ENCODE data around the gene PRKG1.
"Not testable (repeated sequence)": the region's sequence is repeated elsewhere in the genome, so short reads cannot be mapped to it uniquely, and the experiment has no call there.

Gene PRKG1

DNA sequence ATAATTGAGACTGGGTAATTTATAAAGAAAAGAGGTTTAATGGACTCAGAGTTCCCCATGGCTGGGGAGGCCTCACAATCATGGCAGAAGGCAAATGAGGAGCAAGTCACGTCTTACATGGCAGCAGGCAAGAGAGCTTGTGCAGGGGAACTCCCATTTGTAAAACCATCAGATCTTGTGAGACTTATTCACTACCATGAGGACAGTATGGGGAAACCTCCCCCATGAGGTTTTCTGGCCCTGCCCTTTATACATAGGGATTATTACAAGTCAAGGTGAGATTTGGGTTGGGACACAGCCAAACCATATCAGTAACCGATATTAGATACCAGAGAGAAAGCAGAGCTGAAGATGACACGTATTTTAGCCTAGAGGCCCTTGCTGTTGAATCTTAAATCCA, 267.5 kb downstream of the PRKG1 start:
- DNase-seq = not testable (repeated sequence)

DNA sequence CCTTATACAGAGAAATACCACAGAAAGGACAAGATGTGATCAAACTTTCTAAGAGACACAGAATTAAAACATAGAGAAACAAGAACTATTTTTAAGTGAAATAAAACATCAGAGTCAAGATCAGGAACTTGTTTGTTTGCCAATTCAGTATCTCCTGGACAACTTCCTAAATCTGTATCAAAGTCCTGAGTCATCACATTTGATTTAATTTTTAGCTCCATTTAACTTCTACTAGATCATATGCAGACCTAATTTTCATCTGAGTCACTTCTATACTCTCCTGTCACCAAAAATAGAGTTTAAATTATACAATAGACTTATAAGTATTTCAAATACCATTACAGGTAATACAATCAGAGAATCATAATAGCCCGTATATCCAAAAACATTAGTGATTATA, 268.1 kb downstream of the PRKG1 start:
- DNase-seq = no peak

DNA sequence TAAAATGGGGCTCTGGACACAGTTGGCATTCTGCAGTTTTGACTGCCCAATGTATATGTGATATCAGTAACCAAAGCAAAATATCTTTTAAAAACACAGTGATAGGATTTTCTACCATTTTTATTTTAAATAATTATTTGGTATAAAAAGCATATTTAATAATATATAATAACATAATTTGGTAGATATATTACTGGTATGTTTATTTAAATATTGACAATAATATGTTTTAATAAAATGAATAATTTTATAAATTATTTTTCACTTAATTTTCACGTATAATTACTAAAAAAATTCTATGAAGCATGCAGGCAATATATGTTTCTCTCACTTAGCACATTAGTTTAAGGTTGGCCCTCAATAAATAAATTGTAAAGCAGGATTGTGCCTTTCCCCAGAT, 269.1 kb downstream of the PRKG1 start:
- no peak for DNase-seq

DNA sequence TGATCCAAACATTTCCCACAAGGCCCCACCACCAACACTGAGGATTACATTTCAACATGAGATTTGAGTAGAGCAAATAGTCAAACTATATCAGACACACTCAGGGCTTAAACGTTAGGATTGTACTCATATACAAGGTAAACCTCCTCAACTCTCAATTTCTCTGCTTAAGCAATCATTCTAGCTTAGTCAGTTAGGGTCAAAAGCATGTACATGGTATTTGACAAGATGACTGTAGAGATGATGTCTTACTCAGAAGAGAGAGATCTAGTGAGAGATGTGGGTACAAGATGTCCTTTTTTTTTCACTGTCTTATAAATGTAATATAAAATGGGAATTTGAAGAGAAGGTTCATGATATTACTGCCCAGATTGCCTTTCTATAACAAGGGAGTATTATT, 270.1 kb downstream of the PRKG1 start:
- no peak for DNase-seq

DNA sequence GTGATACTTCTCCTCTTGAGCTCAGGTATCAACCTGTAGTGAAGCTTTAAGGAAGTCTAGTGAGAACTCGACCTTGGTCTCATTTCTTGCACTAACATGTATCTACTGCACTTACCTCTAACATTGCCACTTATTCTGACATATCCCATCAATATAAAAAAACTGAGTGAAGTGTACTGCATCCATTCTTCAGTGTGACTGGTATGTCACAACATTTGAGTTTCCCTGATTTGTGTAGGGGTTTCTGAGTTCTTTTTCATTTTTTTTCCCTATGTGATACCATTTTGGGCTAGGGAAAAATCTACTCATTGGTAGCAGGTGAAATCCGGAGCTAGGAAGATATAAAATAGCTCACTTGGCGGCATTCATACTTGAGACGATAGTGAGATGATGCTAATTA, 274.3 kb downstream of the PRKG1 start:
- DNase-seq = no peak

DNA sequence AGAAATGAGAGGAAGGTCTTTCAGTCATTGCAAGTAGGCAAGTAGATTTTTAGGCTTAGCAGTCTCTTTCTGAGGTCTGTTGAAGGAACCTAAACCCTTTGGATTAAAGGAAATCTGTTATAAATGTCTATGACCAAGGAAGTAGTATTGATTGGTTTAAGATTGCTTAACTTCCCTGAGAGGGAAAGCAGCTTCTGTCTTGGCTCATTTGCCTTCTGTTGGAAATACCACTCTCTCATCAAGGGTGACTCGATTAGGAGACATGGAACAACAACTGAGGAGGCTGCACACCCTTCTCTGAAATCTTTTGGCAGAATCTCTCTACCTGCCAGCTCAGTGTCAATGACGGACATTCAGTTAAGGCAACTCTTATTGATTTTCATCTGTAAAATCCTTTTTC, 282.9 kb downstream of the PRKG1 start:
- no peak for DNase-seq

DNA sequence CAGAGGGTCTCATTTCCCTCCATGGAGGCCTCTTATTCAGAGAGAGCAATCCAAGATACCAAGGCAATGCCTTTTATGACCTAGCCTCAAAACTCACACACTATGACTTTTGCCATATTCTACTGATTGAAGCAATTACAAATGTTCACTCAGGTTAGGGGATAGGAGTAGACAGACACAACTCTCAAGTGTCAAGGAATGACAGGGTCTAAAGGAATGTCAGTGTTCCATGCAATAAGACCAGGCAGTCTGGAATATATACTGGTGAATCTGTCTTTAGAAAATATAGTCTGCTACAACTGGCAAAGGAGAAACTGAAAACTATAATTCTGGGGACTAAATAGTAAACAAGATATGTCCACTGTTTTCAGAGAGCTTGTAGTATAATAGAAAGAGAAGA, 283.9 kb downstream of the PRKG1 start:
- DNase-seq = no peak

DNA sequence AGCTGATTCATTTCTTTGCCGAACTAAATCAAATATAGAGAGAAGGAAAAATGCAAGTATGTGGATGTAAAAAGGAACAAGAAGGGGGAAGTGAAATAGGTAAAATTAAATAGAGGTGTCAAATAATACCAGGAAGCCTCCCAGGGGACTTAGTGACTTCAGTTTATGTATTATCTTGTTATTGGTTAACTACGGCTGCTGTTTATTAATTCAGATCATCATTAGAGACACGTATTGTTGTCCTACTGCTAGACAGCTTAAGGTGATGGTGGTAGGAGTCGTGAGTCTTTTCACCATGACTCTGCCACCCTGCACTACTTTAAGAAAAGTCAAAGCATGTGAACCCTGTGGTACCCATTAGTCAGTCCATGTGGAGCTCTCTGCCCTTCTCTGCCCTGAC, 289.1 kb downstream of the PRKG1 start:
- DNase-seq = no peak

DNA sequence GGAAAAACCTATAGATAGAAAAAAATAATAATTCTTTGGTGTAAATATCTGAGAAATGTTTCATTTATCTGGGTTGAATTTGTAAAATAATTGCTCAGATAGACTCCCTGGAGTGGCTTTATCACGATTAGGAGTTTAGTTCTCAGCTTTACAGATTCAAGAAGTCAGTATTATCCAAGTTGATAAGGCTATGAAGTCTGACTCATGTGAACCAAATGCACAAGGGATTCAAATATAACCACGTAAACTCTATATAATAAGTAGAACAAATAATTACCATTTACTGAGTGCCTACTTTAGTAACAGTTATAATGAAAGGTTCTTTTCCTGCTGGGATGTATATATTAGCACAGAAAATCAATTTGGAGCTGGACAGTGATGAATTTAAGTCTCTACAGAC, 290.4 kb downstream of the PRKG1 start:
- no peak for DNase-seq

DNA sequence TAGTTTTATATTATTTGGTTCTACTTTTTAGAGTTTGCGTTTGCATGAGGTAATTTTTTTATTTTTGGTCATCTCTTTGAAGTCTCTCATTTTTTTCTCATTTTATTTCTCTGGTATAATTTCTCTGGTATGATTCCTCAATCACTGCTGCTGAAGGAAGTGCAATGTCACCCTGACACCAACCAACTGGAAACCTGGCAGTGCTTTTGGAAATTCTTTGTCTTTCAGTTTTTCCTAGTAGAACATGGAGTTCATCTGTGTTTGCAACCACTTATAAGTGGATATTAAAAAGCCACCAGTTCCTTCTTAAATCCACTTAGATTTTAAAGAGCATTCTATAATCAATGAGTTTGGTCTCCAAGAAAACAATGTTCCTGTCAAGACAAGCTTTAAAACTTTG, 291.8 kb downstream of the PRKG1 start:
- no peak for DNase-seq

DNA sequence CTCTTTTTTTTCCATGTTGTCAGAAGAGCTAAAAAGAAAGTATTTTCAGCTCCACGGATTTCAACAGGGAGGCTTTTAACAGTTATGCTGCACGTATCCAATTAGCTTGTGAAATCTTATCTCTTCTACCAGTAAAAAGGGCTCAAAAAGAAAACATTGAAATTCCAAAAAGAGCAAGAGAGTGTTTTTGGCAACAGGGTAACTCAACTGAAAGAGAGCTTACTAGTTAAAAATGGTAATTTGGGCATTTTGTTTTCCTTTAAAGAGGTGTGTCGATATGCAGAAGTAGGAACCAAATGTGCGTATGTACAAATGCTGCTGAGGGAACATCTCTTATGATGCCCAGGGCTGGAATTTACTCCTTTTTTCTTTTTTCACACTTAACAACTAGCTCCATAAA, 292.8 kb downstream of the PRKG1 start:
- DNase-seq = no peak

DNA sequence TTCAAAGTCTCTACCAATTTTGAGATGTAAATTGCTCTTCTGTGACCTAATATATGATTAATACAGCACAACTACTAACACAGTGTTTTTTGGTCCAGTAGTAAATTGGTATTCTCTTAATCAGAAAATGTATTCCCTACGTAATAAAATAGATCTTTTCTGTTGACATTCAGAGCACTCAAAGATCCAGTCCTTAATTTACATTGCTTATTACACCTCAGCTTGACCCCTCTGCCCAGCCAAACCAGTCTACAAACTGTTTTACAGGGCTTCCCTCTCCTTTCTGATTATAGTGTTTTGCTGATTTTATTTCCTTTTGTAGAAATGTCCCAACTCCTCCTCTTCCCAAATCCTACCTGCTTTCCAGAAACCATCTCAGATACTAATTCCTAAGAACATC, 293.4 kb downstream of the PRKG1 start:
- no peak for DNase-seq

DNA sequence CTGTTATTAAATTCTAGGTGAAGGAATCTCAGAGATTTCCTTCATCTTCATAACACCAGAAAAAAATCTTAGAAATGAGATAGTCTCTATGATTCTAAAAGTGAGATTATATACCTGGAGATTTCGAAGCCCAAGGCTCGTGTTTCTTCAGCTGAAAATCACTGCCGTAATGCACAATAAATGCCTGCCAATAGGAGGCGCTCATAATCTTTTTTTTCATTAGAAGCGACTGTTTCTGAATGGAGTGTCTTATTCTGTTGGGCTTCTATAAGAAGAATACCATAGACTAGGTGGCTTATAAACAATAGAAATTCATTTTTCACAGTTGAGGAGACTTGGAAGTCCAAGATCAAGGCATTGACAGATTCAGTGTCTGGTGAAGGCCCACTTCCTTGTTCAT, 294.7 kb downstream of the PRKG1 start:
- DNase-seq = no peak

DNA sequence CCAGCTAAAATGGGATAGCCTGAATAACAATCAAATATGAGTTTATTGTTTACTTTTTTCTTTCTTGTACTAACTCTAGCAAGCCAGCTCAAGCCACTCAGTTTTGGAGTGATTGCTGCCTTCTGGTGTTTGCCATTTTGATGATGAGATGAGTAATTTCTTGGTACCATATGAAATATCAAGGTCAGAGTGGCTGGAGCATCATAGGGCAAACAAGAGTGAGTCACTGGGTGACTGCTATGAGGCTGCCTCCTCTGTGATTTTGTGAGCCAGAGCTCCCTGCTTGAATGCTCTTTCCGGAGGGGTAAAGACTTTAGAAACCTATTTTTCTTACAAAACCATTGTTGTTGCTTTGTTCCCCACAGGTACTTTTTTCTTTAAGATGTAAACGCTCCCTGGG, 295.6 kb downstream of the PRKG1 start:
- no peak for DNase-seq

DNA sequence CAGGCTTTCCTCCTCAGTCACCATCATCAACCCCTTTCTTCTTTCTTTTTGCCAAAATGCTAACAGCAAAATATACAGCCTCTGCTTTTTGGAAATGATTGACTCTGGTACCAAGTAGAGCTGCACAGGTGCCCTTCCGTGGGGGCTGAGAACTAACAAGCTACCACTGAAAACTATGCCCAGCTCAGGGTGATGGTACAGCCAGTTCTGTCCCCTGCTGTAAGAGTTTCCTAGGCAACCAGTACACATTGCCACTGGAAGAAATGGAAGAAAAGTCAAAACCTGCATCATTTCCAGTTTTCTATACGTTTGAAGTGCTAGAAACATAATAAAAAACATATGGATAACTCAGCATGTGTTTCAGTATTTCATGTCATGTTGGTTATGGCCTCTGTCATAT, 297.5 kb downstream of the PRKG1 start:
- DNase-seq = no peak

DNA sequence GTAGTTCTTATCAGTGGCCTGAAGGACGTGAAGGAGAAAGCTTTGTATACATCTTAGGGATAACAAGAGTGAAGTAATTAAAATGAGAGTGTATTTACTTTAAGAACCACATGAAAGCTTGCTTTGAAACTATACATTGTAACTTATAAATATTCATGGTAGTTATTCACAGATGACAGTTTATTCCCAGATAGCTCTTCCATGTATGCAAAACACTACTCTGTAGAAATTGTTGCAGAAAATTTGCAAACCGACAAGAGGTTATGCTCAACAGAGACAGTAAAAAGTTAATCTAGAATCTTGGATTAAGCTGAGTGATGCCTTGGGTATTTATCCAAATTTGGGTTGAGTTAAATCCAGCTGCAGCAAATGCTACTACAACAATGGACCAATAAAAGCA, 301.5 kb downstream of the PRKG1 start:
- no peak for DNase-seq

DNA sequence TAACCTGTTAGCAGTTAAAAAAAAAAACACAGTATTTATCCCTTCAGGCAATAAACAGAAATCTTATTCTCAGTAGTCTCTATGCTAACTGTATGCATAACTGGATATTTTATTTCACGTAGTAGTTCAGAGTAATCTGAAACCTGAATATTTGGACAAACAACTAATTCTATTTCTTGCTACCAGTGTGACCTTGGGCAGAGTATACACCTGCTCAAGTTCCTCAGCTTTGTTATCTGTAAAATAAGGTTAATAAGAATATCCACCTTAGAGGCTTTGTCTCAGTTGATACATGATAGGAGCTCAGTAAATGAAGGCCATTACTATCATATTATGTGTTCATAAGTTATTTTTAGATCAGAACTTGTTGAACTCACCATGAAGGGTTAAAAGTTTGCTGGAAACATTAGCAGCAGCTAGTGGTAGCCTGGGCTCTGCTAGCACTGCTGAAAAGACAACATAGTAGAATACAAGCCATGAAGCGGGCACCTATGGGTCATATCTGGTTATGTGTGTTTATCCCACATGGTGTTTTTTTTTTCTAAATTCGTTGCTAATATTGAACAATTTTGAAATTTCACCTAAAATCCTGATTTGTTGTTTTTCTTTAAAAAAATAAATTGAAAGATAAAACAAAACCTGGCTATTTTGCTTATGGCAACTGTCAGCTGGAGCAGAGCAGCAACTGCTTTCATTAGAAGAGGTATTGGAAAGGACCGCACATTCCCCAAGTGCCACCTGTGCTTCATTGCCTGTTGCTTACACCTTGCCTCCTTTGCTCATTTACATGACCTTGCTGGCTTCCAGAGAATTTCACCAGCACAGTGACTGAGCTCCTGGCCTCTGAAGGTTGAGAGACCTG, 303.0 kb downstream of the PRKG1 start:
- no peak for DNase-seq

DNA sequence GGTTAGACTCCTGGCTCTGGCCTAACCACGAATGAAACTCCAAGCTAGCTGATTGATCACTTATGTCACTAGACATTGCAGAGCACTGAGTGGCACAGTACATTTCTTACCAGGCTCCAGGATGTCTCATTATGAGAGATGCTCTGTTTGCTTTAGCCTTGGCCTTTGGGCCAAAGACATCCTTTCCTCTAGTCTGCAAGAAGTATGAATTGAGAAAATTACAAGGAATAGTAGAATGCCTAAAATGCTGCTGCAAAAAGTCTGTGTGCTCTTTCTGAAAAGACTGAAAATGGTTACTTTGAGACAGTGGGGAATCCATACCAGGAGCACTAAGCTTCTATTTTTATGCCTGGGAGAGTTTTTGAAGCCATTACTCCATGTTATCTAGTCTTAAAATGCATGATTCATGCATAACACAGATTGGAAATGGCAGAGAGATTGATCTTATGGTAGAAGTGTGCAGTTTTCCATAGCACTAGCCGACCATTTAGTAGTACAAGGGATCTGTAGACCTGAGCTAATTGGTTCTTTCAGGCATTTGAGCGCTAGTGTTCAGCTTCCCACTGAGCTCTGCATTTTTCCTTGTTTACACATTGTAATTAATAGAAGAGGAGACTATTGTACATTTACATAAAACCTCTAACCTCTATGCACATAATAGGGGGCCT, 303.8 kb downstream of the PRKG1 start:
- no peak for DNase-seq

DNA sequence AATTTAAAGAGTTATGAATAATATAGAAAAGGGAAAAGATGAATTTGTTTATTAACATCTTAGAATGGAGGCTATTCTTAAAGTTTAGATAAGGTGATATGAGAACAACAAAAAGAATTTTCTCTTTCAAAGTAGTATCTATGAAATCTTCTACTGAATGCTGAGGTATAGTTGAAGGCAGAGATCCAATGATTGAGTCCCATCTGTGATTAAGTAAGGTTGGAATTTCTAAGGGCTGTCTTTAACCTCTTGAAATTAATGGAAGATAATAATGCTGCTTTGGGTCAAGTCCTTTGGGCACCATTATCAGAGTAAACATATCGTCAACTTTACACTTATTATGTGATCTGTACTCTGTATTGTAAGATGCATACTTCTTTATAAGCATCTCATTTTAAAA, 307.9 kb downstream of the PRKG1 start:
- no peak for DNase-seq

DNA sequence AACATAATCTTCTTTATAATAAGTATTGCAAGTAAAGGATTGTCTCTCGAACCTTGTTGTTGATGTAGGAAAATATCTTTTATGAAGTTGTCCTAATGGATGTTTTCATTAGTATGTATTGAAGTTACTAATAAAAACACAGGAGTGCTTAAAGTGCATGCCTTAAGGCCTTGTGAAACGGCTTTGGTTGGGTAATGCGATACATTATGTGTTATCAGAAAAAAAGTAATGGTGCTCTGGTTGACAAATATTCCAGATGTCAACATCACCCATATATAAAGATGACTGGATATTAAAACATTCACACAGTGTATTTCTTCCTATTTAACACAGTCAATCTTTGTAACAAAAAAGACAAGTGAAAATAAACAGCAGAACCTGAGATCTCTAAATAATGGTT, 310.7 kb downstream of the PRKG1 start:
- DNase-seq = no peak

DNA sequence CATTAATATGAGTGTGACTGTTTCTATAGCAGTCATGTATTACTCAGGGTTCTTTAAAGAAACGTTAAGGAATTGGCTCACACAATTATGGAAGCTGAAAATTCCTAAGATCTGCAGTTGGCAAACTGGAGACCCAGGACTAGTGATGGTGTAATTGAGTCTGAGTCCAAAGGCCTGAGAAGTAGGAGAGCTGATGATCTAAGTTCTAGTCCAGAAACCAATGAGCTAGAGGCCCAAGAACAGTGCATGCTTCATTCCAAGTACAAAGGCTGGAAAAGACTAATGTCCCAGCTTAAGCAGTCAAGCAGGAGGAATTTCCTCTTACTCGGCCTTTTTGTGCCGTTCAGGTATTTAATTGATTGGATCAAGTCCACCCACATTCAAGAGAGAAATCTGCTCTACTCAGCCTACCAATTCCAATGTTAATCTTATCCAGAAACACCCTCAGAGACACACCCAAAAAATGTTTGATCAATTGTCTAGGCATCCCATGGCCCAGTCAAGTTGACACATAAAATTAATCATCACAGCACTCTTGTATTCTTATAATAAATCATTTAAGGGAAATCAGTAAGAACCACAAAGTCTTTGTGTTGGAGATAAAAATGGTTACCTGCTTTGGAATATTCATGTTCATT, 312.1 kb downstream of the PRKG1 start:
- no peak for DNase-seq

DNA sequence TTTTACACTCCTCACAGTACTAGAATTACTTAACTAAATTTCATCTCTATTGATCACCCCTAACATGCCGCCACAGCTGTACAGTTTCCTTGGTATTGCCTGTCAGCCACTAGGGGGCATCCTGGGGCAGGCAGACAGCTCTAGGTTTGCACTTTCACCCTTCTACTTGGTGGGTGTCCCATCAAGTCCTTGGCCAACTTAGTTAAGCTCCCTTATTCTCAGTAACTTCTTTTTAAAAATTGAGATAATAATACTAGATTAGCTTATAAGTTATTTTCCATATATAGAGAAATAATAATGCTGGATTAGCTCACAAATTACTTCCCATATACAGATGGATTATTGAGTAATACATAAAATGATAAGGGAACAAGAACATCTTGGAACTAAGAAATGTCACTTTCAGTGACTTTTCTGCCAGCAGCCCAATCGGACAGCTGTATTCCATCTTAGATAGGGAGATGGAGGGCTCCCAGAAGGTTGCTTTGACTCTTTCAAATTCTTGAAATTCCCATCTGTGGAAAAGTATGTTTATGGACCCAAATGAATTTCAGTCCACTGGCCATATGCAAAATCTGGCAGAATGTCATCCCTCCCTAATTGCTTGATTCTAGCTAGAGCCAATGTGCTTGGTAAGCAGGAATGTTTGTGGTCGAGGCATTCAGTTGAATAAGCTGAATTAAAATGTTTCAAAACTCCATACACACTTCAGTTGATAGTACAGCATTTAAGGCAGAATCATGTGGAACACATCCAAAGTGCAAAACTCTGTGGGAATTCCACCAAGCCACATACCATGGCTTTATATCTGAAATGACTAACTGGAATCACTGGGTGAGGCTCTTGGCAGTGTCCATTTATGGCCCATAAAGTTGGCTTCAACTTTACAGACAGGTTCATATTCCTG, 315.4 kb downstream of the PRKG1 start:
- peak; percentile 22 for DNase-seq

DNA sequence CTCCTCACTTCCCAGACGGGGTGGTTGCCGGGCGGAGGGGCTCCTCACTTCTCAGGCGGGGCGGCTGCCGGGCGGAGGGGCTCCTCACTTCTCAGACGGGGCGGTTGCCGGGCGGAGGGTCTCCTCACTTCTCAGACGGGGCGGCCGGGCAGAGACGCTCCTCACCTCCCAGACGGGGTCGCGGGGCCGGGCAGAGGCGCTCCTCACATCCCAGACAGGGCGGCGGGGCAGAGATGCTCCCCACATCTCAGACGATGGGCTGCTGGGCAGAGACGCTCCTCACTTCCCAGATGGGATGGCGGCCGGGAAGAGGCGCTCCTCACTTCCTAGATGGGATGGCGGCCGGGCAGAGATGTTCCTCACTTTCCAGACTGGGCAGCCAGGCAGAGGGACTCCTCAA, 318.7 kb downstream of the PRKG1 start:
- not testable (repeated sequence) for DNase-seq
